HUDEP-2 (cell line): ENCODE results near the gene DDX6.

ENCODE experiments used
- DNase-seq, 76 experiments: peaks; one replicate each; lab custom pipeline; 2025; ENCODE audit not compliant: unreplicated experiment in 76 of 76; lab: John Stamatoyannopoulos, UW

Gene DDX6

GRCh38 chr11:118706546-118706825, 84.5 kb downstream of the DDX6 start:
- no peak for DNase-seq

DNA sequence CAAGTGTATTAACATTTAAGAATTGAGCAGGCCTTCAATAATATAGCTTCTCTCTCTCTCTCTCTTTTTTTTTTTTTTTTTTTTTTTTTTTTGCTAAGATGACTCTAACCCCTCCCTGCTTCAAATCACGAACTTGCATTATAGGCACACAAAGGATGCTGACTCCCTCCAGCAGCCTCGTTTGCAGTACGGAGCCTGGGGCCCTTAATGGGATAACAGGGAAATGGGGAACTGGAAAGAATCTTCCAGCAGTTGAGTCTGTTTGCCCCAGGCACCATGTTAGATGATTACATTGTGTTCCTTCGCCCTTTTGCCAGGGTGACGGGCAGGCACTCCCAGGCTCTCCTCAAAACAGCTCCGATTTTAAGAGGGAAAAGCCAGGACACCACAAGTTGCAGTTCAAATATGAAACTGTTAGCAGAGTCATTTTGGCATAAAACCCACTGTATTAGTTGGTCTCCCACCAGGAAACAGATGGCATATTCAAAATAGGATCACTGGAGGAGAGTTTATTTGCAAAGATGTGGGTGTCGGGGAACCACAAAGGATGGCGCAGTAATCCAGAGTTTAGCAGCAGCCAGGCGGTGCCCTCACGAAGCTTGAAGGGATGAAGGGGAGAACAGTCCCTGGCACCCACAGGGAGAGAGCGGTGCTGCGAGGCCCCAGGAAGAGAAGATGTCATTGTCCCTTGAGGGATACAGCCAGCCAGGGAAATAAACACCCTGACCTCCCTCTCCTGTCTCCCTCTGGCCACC, 85.0 kb downstream of the DDX6 start:
- no peak for DNase-seq

- no peak for DNase-seq
These were observed 85.7 kb downstream of the DDX6 start for GRCh38 chr11:118705111-118705741.

GRCh38 chr11:118703563-118704106, 87.3 kb downstream of the DDX6 start:
- no peak for DNase-seq

DNA sequence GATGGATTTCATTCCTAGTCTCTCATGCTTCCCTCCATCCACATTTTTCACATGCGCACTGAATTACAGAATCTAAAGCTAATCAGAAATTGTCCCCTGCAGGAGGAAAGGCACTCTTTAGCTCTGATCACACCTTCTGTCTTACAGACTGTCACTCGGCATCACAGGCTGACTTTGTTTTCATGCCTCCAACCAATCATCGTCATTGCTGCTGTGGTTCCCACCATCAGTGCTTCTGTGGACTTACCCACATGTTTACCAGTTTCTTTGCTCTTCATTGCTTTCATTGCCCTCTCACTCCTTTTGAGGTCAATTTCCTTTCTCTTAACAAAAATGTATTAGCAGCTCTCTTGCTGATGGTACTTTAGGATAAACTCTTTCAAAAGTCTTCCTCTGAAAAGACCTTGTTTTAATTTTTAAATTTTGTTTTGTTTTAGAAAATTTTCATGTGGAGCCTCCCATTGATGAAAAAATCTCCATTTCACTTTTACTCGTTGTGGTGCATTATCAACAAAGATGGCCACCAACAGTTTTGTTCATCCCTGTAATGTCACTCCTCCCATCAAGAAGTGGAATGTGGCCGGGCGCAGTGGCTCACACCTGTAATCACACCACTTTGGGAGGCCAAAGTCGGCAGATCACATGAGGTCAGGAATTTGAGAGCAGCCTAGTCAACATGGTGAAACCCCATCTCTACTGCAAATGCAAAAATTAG, 91.3 kb downstream of the DDX6 start:
- no peak for DNase-seq
